A549 (cell line): Measurements from ENCODE around the gene XCL1. TPM values are rescaled to one million over a fixed set of nuclear protein-coding genes. Genes with fewer than 3 reads are reported as not detected.

Source experiments
- ATAC-seq, 2 experiments: fragments of 200-7000 bp in 1 of 2; fragments of >200 bp in 1 of 2; cut with Nextera tagmentation in 1 of 2; cut with Tn5 transposase in 1 of 2; 3 replicates each; pipeline versions ENCODE4 v1.8.0 to v1.9.1; 2018 to 2020; ENCODE audit warnings: mild to moderate bottlenecking in 1 of 2, moderate library complexity in 1 of 2
- CTCF ChIA-PET: fragments of 300-600 bp; sonication (Branson Sonifier 250); formaldehyde crosslinking; extraction: SDS; loops from one replicate; lab custom pipeline; 2021; ENCODE audit warnings: antibody characterized with exemption, inconsistent platforms; lab: Yijun Ruan, JAX
- POLR2A ChIA-PET: fragments of 350-600 bp; formaldehyde crosslinking; extraction: SDS; loops from one replicate; lab custom pipeline; 2021; ENCODE audit warnings: antibody characterized with exemption, inconsistent platforms; lab: Yijun Ruan, JAX
- DNase-seq, 2 experiments: peaks; one replicate each; pipeline versions ENCODE4 v3.0.0 to v3.0.0-alpha.2; 2011 to 2016; ENCODE audit warnings: low read depth in 1 of 2, low spot score in 1 of 2
- FAIRE-seq: peaks from 2 replicates; lab custom pipeline; 2011; peaks lifted over from hg19 to GRCh38; lab: Jason Lieb, UNC
- H3K27ac ChIP-seq, 2 experiments: fragments of >200 bp; sonication (Bioruptor Twin); formaldehyde crosslinking; 3 replicates each; pipeline ENCODE4 v1.5.1; 2016 to 2017
- H3K4me1 ChIP-seq: fragments of >200 bp; sonication (Bioruptor Twin); formaldehyde crosslinking; 3 replicates; pipeline ENCODE4 v1.6.1; 2016
- H3K4me2 ChIP-seq: fragments of >200 bp; sonication (Bioruptor Twin); formaldehyde crosslinking; 3 replicates; pipeline ENCODE4 v1.6.1; 2016
- H3K4me3 ChIP-seq: fragments of >200 bp; sonication (Bioruptor Twin); formaldehyde crosslinking; 3 replicates; pipeline ENCODE4 v1.5.1; 2016
- H3K9me3 ChIP-seq: fragments of >200 bp; sonication (Bioruptor Twin); formaldehyde crosslinking; 3 replicates; pipeline ENCODE4 v1.6.1; 2016
- CTCF ChIP-seq: fragments of >200 bp; sonication (Bioruptor Twin); formaldehyde crosslinking; IDR thresholded peaks from 3 replicates; pipeline ENCODE4 v1.5.1; 2016
- EHF ChIP-seq: fragments of 250-450 bp; sonication (Bioruptor Pico); IDR thresholded peaks from 2 replicates; pipeline ENCODE4 v1.5.0; 2020; ENCODE audit warnings: mild to moderate bottlenecking
- FOSB ChIP-seq: fragments of 250-450 bp; sonication (Bioruptor Pico); IDR thresholded peaks from 2 replicates; pipeline ENCODE4 v1.5.0; 2020; ENCODE audit warnings: mild to moderate bottlenecking, moderate library complexity
- FOSL2 ChIP-seq, 2 experiments: fragments of 450-650 bp in 1 of 2; fragments of >200 bp in 1 of 2; sonication (Bioruptor Twin) in 1 of 2; formaldehyde crosslinking; IDR thresholded peaks; 2 replicates each; pipeline versions ENCODE4 v1.5.0 to v1.6.1; 2016 to 2020; ENCODE audit warnings: mild to moderate bottlenecking in 1 of 2, moderate library complexity in 1 of 2
- HES2 ChIP-seq: fragments of >200 bp; sonication (Bioruptor Twin); formaldehyde crosslinking; IDR thresholded peaks from 2 replicates; pipeline ENCODE4 v1.6.1; 2016
- HEYL ChIP-seq: fragments of 250-450 bp; sonication (Bioruptor Pico); IDR thresholded peaks from 2 replicates; pipeline ENCODE4 v1.8.0; 2021; ENCODE audit warnings: mild to moderate bottlenecking, moderate library complexity
- HMGXB4 ChIP-seq: fragments of 250-450 bp; sonication (Bioruptor Pico); IDR thresholded peaks from 2 replicates; pipeline ENCODE4 v1.5.0; 2021; ENCODE audit warnings: mild to moderate bottlenecking, moderate library complexity, borderline replicate concordance
- HOXB13 ChIP-seq: fragments of 250-450 bp; sonication (Bioruptor Pico); IDR thresholded peaks from 2 replicates; pipeline ENCODE4 v1.5.0; 2020; ENCODE audit warnings: low read depth, mild to moderate bottlenecking, moderate library complexity
- JUN ChIP-seq, 2 experiments: fragments of >200 bp; sonication (Bioruptor Twin); formaldehyde crosslinking; IDR thresholded peaks; 2 replicates in 1 of 2; 3 replicates in 1 of 2; pipeline ENCODE4 v1.6.1; 2016 to 2017
- JUNB ChIP-seq: fragments of >200 bp; sonication (Bioruptor Twin); formaldehyde crosslinking; IDR thresholded peaks from 2 replicates; pipeline ENCODE4 v1.6.1; 2016
- KDM5A ChIP-seq: fragments of 200-600 bp; sonication (generic); IDR thresholded peaks from 2 replicates; pipeline ENCODE4 v1.6.1; 2016; ENCODE audit warnings: antibody characterized with exemption, mild to moderate bottlenecking
- MAFK ChIP-seq: fragments of 450-650 bp; IDR thresholded peaks from 2 replicates; pipeline ENCODE4 v1.6.1; 2014; ENCODE audit not compliant: partially characterized antibody
- PBX3 ChIP-seq: IDR thresholded peaks from 2 replicates; pipeline ENCODE4 v1.6.1; 2012
- POLR2AphosphoS2 ChIP-seq: conservative IDR thresholded peaks from 2 replicates; pipeline ENCODE4 v1.6.1; 2012; ENCODE audit warnings: low read length, improper control_type of control experiment, inconsistent platforms
- RAD21 ChIP-seq, 2 experiments: fragments of >200 bp in 1 of 2; sonication (Bioruptor Twin) in 1 of 2; formaldehyde crosslinking in 1 of 2; IDR thresholded peaks in 1 of 2; conservative IDR thresholded peaks in 1 of 2; 2 replicates in 1 of 2; 3 replicates in 1 of 2; pipeline ENCODE4 v1.6.1; 2012 to 2018; ENCODE audit warnings: inconsistent platforms in 1 of 2
- REST ChIP-seq: fragments of 200-600 bp; sonication (generic); IDR thresholded peaks from 2 replicates; pipeline ENCODE4 v1.6.1; 2016; ENCODE audit warnings: antibody characterized with exemption, mild to moderate bottlenecking, moderate library complexity
- SMC3 ChIP-seq: fragments of >200 bp; sonication (Bioruptor Twin); formaldehyde crosslinking; IDR thresholded peaks from 3 replicates; pipeline ENCODE4 v1.6.1; 2018; ENCODE audit warnings: inconsistent platforms
- SREBF2 ChIP-seq: fragments of 450-650 bp; IDR thresholded peaks from 2 replicates; pipeline ENCODE4 v1.6.1; 2014; ENCODE audit warnings: mild to moderate bottlenecking, moderate library complexity
- USF2 ChIP-seq: fragments of 450-650 bp; IDR thresholded peaks from 2 replicates; pipeline ENCODE4 v1.6.1; 2014; ENCODE audit warnings: antibody characterized with exemption
- WGBS: methylation state at CpG from one replicate; pipeline ENCODE4 v1.1.6; 2017; ENCODE audit errors: missing lambda C conversion rate; 5-methylcytosine and 5-hydroxymethylcytosine counted together
- polyA plus RNA-seq, 4 experiments: library from polyadenylated mRNA; depleted of rRNA in 3 of 4; stranded (reverse); fragments of >200 nt; fragmentation: RNase III in 1 of 4; extraction: RNeasy Plus Mini Kit Qiagen cat#74134 plus additional on column Dnase treatment in 1 of 4; gene quantifications; 2 replicates in 3 of 4; 3 replicates in 1 of 4; pipeline ENCODE4 v1.2.3, GENCODE V29; 2011 to 2017

XCL1 gene
- polyA plus RNA-seq, 2 of the 4 experiments (the other 2 are of a cell fraction), result not detected

GRCh38 chr1:168621356-168621755 lies 45.0 kb downstream of the XCL1 start:
- POLR2A ChIA-PET, result no interaction called here
- TF ChIP-seq MAFK (peak; percentile 26), SREBF2 (no peak)
- peak in 1 of 2 experiments; percentile 33; a peak in 2 of 6 replicates for ATAC-seq
- CTCF ChIA-PET, result interaction anchor here (0.6 to 1.1 kb wide), 3 partner anchors 8 to 28 kb away, joined by 4 read pairs; no protein-coding TSS in a partner anchor
- H3K27ac ChIP-seq, result peak overlapping the region in 1 of 2 experiments; percentile 43; a peak in 2 of 6 replicates
- WGBS, result 95% methylated on average over 1 of the region's 1 CpG
- DNase-seq, result no peak
- no peak overlapping the region for H3K4me3 ChIP-seq
- H3K4me2 ChIP-seq, result no peak overlapping the region
- H3K9me3 ChIP-seq, result no peaks in the 10 kb centered on the region
- FAIRE-seq, result no peak
- peaks cover 21% of the 10 kb centered on the region for H3K4me1 ChIP-seq

GRCh38 chr1:168623003-168623828 lies 46.8 kb downstream of the XCL1 start:
- H3K4me3 ChIP-seq, result no peak overlapping the region
- H3K9me3 ChIP-seq, result no peaks in the 10 kb centered on the region
- peak overlapping the region; percentile 46 for H3K4me2 ChIP-seq
- CTCF ChIA-PET, result interaction anchor here (1.1 to 3.5 kb wide), 4 partner anchors 13 to 725 kb away, joined by 4 to 20 read pairs (median 4); no protein-coding TSS in a partner anchor
- TF ChIP-seq RAD21 (conservative IDR thresholded peaks at IDR 0.05 in 1 of 2, IDR thresholded peaks at IDR 0.05 in 1 of 2), result peak in 1 of 2 experiments; percentile 34; a peak in 2 of 5 replicates
- peak; percentile 64 for TF ChIP-seq FOSL2 (IDR thresholded peaks at IDR 0.05)
- peak; percentile 92 for TF ChIP-seq FOSL2 (CRISPR knock-in tag; IDR thresholded peaks at IDR 0.05)
- peak; percentile 45 for TF ChIP-seq JUNB
- no peak for TF ChIP-seq JUN (IDR thresholded peaks at IDR 0.05)
- no peak for TF ChIP-seq HES2
- 0 out of 3 replicates have a peak, but pooled peaks have one; percentile 13 for TF ChIP-seq CTCF
- peak; percentile 20; the same call in 1 of the 3 replicates for TF ChIP-seq SMC3
- peak; percentile 65 for TF ChIP-seq MAFK
- peak; percentile 94 to 97 for ATAC-seq
- peaks cover 25% of the 10 kb centered on the region for H3K4me1 ChIP-seq
- peak; percentile 51 for FAIRE-seq
- peak overlapping the region; percentile 47 to 70; a peak in 5 of 6 replicates for H3K27ac ChIP-seq
- DNase-seq, result peak; percentile 31 to 85
- POLR2A ChIA-PET, result interaction anchor here (1.4 kb wide), 1 partner anchor 863 kb away, joined by 4 read pairs; the partner anchor contains the start of gene SLC19A2
- WGBS, result 37% methylated on average over 8 of the region's 8 CpGs

- Histone ChIP-seq H3K27ac (peak overlapping the region in 1 of 2 experiments; percentile 22; a peak in 2 of 6 replicates), H3K4me3 (no peak overlapping the region), H3K4me1 (peaks cover 30% of the 10 kb centered on the region), H3K9me3 (no peaks in the 10 kb centered on the region), H3K4me2 (peak overlapping the region; percentile 46)
- ATAC-seq, result no peak
- FAIRE-seq, result no peak
- WGBS, result 93% methylated on average over 4 of the region's 4 CpGs
- POLR2A ChIA-PET, result interaction anchor here (1.4 kb wide), 1 partner anchor 862 kb away, joined by 4 read pairs; the partner anchor contains the start of gene SLC19A2
- no peak for DNase-seq
- TF ChIP-seq POLR2AphosphoS2 (no peak), HMGXB4 (CRISPR knock-in tag) (no peak), KDM5A (no peak), JUN (IDR thresholded peaks at IDR 0.05) (no peak), USF2 (no peak), HOXB13 (CRISPR knock-in tag) (no peak), SMC3 (no peak), HEYL (no peak), PBX3 (no peak), EHF (CRISPR knock-in tag) (no peak), REST (no peak), FOSB (no peak)
- CTCF ChIA-PET, result interaction anchor here (1.3 to 3.5 kb wide), 3 partner anchors 13 to 725 kb away, joined by 4 to 20 read pairs (median 4); no protein-coding TSS in a partner anchor
These were observed 47.4 kb downstream of the XCL1 start for GRCh38 chr1:168623831-168624230.
